GM21367 (cell line): ENCODE data around the gene MRPL20.
"Not testable (repeated sequence)": the region's sequence is repeated elsewhere in the genome, so short reads cannot be mapped to it uniquely, and the experiment has no call there.

Experiments
- ATAC-seq: cut with Tn5 transposase; IDR thresholded peaks from one replicate; pipeline ENCODE4 v1.9.1; 2021; ENCODE audit not compliant: unreplicated experiment

Gene MRPL20

GRCh38 chr1:1406821-1407635 is at the start of gene MRPL20:
TSS of gene MRPL20 (minus strand) at chr1:1407293. CDS start at chr1:1407217, 76 bp downstream.
- ATAC-seq = peak; percentile 82

GRCh38 chr1:1456683-1457255 is 49.7 kb upstream of the MRPL20 start:
- not testable (repeated sequence) for ATAC-seq

- ATAC-seq = not testable (repeated sequence)
These were observed 48.8 kb upstream of the MRPL20 start for GRCh38 chr1:1455934-1456333.

GRCh38 chr1:1455366-1455884 is 48.3 kb upstream of the MRPL20 start:
- no peak for ATAC-seq

- not testable (repeated sequence) for ATAC-seq
These were observed 47.4 kb upstream of the MRPL20 start for GRCh38 chr1:1454286-1455056.

- ATAC-seq = no peak
These were observed 45.8 kb upstream of the MRPL20 start for GRCh38 chr1:1452882-1453281.

GRCh38 chr1:1452365-1452739 is 45.3 kb upstream of the MRPL20 start:
- not testable (repeated sequence) for ATAC-seq

GRCh38 chr1:1451696-1452364 is 44.7 kb upstream of the MRPL20 start:
- ATAC-seq = no peak

GRCh38 chr1:1450616-1451015 is 43.5 kb upstream of the MRPL20 start:
- ATAC-seq = not testable (repeated sequence)

GRCh38 chr1:1449099-1449739 is 42.1 kb upstream of the MRPL20 start, which contains the start of gene ATAD3C:
TSS of gene ATAD3C (plus strand) at chr1:1449689. CDS start at chr1:1450684, 995 bp downstream.
- ATAC-seq = no peak

GRCh38 chr1:1446631-1447030 is 39.5 kb upstream of the MRPL20 start:
- not testable (repeated sequence) for ATAC-seq

GRCh38 chr1:1442069-1442770 is 35.1 kb upstream of the MRPL20 start:
- no peak for ATAC-seq

- no peak for ATAC-seq
These were observed 34.2 kb upstream of the MRPL20 start for GRCh38 chr1:1441002-1441888.

GRCh38 chr1:1440262-1441001 is 33.3 kb upstream of the MRPL20 start:
- no peak for ATAC-seq

GRCh38 chr1:1439546-1440261 is 32.6 kb upstream of the MRPL20 start:
- ATAC-seq = no peak

- ATAC-seq = no peak
These were observed 31.7 kb upstream of the MRPL20 start for GRCh38 chr1:1438531-1439381.
